Fibroblast of mammary gland (primary cell): ENCODE data around the gene MRPS18B.

Source experiments
- DNase-seq: peaks from one replicate; pipeline ENCODE4 v3.0.0-alpha.2; 2010; ENCODE audit warnings: low read depth
- H3K4me3 ChIP-seq: 2 replicates; pipeline ENCODE4 v1.5.1; 2011; ENCODE audit warnings: low read depth, mild to moderate bottlenecking, low read length, moderate library complexity; ENCODE audit not compliant: control insufficient read depth
- TF ChIP-seq, protein P1 (sequence below): conservative IDR thresholded peaks from 2 replicates; pipeline ENCODE4 v1.5.1; 2011; ENCODE audit warnings: low read depth, low read length, inconsistent platforms; ENCODE audit not compliant: control insufficient read depth, insufficient read depth

The MRPS18B gene

DNA sequence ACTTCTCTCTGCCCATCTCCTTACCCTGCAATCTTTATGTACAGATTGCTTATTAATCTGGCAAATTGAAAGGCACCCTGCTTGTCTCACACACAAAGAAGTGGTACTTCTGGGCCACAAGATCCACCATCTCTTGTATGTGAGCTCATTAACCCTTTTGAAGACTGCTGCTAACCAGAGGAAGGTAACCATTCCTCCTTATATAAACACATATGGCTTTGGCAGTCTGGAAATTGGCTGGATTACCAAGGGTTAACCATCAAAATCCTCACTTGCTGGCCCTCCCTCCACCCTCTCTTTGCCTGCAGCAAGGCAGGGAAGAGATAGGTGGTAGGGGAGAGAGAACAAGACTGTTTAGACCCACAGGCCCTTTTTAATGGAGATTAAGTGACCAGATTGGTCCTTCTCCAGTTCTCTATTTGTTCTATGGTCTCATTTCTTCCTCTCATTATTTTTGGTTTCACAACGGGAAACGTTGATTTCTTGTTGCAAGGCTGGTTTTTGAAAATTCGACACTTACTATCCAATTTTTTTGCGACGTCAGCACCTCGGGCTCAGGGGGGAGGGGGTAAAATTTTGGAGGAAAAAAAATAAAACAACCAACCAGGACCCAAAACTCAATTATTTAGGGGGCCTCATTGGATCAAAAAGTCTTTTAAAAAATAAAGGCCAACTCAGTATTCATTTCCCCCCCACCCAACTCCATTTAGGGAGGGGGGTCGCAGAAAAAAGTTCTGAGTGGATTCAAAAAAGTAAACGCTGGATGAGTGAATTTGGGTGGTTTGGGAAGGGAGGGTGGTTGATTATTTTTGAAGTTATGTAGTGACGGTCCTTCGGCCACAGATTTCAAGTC is 1.5 kb upstream of the MRPS18B start:
- TF ChIP-seq, protein P1, sequence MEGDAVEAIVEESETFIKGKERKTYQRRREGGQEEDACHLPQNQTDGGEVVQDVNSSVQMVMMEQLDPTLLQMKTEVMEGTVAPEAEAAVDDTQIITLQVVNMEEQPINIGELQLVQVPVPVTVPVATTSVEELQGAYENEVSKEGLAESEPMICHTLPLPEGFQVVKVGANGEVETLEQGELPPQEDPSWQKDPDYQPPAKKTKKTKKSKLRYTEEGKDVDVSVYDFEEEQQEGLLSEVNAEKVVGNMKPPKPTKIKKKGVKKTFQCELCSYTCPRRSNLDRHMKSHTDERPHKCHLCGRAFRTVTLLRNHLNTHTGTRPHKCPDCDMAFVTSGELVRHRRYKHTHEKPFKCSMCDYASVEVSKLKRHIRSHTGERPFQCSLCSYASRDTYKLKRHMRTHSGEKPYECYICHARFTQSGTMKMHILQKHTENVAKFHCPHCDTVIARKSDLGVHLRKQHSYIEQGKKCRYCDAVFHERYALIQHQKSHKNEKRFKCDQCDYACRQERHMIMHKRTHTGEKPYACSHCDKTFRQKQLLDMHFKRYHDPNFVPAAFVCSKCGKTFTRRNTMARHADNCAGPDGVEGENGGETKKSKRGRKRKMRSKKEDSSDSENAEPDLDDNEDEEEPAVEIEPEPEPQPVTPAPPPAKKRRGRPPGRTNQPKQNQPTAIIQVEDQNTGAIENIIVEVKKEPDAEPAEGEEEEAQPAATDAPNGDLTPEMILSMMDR: no peak
- H3K4me3 ChIP-seq: peak overlapping the region; percentile 99
- DNase-seq: peak; percentile 40

DNA sequence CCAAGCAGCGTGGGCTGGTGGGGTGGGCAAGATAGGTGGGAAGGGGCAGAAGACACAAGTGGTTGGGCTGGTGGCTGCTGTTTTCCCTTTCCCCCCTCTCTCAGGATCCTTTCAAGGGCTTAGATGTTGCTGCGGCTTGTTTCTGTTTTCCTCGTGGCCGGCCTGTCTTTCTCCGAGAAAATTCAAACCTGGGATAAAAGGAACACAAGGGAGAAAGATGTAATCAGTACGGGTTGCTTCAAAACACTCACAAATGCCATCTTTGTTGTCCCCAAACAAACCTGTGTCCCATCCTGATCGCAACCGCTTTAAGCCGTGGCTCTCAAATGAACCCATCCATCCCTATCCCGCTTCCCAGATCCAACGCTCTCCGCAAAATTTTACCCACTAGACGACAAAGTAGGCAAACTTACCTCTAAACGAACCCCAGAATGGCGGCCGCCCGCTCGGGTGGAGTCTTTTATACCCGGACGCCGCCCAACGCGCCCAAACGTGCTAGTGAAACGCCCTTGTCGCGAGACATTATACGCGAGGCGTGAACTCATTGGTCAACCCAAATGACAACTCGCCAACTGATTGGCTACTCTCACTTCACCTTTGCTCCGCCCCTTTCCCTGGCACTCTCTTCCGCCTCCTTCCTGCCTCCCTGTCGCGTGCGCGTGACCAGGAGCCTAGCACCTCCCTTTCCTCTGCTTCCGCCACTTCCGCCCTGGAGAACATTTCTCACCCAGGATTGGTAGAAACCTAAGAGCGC is 652 bp upstream of the MRPS18B start, which contains the start of gene PPP1R10:
Gene PPP1R10 (minus strand): TSS at position 433 of the 754 bp plus-strand sequence. CDS start 7,299 bp downstream, outside the sequence.
- H3K4me3 ChIP-seq: peak within 1 kb of the TSS; percentile 99
- peak; percentile 100 for DNase-seq
- TF ChIP-seq, protein P1: no peak

DNA sequence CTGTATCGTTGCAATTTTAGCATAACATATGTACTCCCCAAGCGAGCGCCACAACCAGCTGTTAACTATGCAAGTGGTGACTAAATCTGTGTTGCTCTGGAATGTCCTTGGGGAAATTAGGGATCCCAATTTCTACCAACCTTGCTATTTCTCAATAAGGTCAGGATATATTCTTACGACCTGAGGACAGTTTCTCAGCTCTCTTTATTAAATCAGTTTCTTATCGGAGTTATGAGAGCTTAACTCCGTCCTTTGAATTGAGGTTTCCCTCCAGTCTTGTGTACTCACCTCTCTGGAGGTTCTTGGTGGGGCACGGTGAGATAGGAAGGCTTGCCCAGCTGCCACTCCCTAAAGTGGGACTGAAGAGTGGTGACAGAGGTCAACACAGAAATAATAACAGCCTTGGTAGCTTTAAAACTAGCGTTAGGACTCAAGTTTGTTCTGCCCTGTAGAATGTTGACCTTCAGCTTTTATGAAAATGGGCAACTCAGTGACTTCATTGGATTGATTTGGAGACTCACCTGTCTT is 694 bp downstream of the MRPS18B start:
- DNase-seq: peak; percentile 53
- peak overlapping the region; percentile 76 for H3K4me3 ChIP-seq
- TF ChIP-seq, protein P1: no peak

DNA sequence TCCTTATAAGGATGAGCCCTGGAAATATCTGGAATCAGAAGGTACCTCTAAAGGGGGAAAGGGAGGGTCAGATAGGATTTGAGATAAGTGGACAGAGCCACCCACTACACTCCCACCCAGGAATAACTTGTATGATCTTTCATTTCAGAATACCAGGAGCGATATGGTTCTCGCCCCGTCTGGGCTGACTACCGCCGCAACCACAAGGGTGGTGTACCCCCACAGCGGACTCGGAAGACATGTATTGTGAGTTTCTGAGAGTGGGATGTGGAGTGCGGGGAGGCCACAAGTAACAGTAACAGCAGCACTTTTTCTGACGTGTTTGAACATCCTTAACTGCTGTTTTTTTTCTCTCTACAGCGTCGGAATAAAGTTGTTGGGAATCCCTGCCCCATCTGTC is 1.9 kb downstream of the MRPS18B start:
- H3K4me3 ChIP-seq: no peak overlapping the region
- TF ChIP-seq, protein P1: no peak
- no peak for DNase-seq

DNA sequence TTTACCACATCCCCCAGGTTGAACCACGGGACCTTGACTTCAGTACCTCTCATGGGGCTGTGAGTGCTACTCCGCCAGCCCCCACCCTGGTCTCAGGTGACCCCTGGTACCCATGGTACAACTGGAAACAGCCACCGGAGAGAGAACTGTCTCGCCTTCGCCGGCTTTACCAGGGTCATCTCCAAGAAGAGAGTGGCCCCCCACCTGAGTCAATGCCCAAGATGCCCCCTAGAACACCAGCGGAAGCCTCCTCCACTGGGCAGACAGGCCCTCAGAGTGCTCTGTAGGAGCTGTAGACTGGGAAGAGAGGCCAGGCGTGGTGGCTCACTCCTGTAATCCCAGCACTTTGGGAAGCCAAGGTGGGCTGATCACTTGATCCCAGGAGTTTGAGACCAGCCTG is 7.9 kb downstream of the MRPS18B start:
- DNase-seq: no peak
- TF ChIP-seq, protein P1: no peak
- no peak overlapping the region for H3K4me3 ChIP-seq

DNA sequence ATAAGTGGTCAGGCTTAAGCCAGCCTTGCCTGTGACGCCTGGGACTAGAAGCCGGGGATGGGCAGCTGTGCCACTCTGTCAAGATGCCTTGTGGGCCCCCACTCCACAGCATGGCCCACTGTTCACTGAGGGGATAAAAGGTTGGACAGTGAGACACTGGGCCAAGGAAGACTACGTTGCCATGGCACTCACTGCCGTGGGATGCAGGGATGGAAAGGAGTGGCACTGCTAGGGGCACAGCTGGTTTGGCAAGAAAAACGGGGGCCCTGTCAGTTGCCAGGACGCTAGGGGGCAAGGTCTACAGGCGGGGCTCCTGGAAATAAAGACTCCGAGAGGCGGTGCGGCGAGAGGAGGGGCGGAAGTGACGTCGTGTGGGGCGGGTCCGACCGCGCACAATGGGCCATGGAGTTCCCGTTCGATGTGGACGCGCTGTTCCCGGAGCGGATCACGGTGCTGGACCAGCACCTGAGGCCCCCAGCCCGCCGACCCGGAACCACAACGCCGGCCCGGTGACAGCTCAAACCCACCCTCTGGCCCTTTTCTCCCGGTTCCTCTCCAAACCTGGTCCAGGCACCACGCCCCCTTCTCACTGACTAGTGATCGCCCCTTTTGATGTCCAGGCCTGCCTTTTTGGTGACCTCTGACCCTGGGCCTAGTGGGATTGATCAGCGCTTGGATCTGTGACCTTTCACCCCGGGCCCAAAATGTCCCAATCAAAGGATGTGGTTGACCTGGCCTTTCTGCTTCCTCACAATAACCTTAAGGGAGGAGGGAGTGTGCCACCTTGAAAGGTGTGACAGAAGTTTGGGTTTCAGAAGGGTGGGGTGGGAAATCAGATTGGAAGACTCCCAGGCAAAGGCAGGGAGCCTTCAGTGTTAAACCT is 9.1 kb downstream of the MRPS18B start, which contains the start of gene ATAT1:
Gene ATAT1 (plus strand): TSS at position 391 of the 883 bp plus-strand sequence.
- peak within 1 kb of the TSS; percentile 62 for H3K4me3 ChIP-seq
- DNase-seq: peak; percentile 66
- TF ChIP-seq, protein P1: peak; percentile 32
